RWPE2 (cell line): Measurements from ENCODE around the gene TSC22D3.

ENCODE experiments used
- ATAC-seq: fragments of 200-7000 bp; cut with Tn5 transposase; 3 replicates; pipeline ENCODE4 v1.9.1; 2021; ENCODE audit warnings: low read depth
- DNase-seq: peaks from one replicate; pipeline ENCODE4 v3.0.0-alpha.2; 2020; ENCODE audit warnings: low spot score
- H3K27ac ChIP-seq: fragments of 450-650 bp; 2 replicates; pipeline ENCODE4 v1.5.1; 2017; ENCODE audit warnings: mild to moderate bottlenecking; ENCODE audit not compliant: poor library complexity, severe bottlenecking
- H3K27me3 ChIP-seq: fragments of 250-450 bp; sonication (Bioruptor Pico); 2 replicates; pipeline ENCODE4 v1.5.1; 2021; ENCODE audit warnings: mild to moderate bottlenecking, moderate library complexity; ENCODE audit not compliant: insufficient read depth, poor library complexity, severe bottlenecking
- H3K36me3 ChIP-seq: fragments of 250-450 bp; sonication (Bioruptor Pico); 2 replicates; pipeline ENCODE4 v1.5.1; 2020; ENCODE audit warnings: low read depth, mild to moderate bottlenecking, moderate library complexity
- H3K4me1 ChIP-seq: fragments of 250-450 bp; sonication (Bioruptor Pico); 2 replicates; pipeline ENCODE4 v1.5.1; 2021; ENCODE audit warnings: mild to moderate bottlenecking, moderate library complexity; ENCODE audit not compliant: insufficient read depth, poor library complexity, severe bottlenecking
- H3K4me3 ChIP-seq: fragments of 250-450 bp; sonication (Bioruptor Pico); 2 replicates; pipeline ENCODE4 v1.5.1; 2021; ENCODE audit warnings: mild to moderate bottlenecking, moderate library complexity; ENCODE audit not compliant: severe bottlenecking
- H3K9me3 ChIP-seq: fragments of 250-450 bp; sonication (Bioruptor Pico); 2 replicates; pipeline ENCODE4 v1.5.1; 2021; ENCODE audit warnings: mild to moderate bottlenecking, moderate library complexity; ENCODE audit not compliant: severe bottlenecking
- CTCF ChIP-seq: fragments of 450-650 bp; IDR thresholded peaks from one replicate; pipeline ENCODE4 v1.5.1; 2017; ENCODE audit warnings: mild to moderate bottlenecking, moderate library complexity; ENCODE audit not compliant: poor library complexity, severe bottlenecking

Gene TSC22D3

GRCh38 chrX:107712231-107713202 is 63.1 kb downstream of the TSC22D3 start:
- no peaks in the 10 kb centered on the region for H3K27me3 ChIP-seq
- DNase-seq (no peak), ATAC-seq (0 out of 3 replicates have a peak, but pooled peaks have one; percentile 8)
- peaks cover 17% of the 10 kb centered on the region for H3K4me1 ChIP-seq
- no peak for TF ChIP-seq CTCF
- H3K4me3 ChIP-seq: no peak overlapping the region
- H3K36me3 ChIP-seq: peaks cover 34% of the 10 kb centered on the region
- no peaks in the 10 kb centered on the region for H3K9me3 ChIP-seq
- peak overlapping the region; percentile 77 for H3K27ac ChIP-seq

DNA sequence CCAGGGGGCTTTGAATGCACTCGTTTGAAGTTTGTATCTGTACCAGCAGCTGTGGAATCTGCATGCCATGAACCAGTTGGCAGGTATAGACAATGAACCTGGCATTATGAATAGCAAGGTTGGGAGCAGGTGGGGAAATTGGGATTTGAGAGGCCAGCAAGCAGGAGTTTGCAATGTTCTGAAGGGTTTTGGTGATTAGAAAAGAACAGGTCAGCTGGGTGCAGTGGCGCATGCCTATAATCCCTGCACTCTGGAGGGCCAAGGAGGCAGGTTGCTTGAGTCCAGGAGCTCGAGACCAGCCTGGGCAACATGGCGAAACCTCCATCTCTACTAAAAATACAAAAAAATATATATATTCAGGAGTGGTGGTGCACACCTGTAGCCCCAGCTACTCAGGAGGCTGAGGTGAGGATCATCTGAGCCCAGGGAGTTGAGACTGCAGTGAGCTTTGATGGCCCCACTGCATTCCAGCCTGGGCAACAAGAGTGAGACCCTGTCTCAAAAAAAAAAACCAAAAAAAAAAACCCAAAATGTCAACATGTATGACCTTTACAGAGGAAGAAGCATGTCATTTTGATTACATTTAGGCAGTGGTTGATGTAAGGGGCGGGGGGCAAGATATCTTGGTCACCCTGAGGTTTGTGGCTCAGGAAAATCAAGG is 63.9 kb downstream of the TSC22D3 start:
- no peak overlapping the region for H3K4me3 ChIP-seq
- H3K4me1 ChIP-seq: peaks cover 13% of the 10 kb centered on the region
- H3K27me3 ChIP-seq: no peaks in the 10 kb centered on the region
- no peaks in the 10 kb centered on the region for H3K9me3 ChIP-seq
- peaks cover 34% of the 10 kb centered on the region for H3K36me3 ChIP-seq
- H3K27ac ChIP-seq: peak overlapping the region; percentile 77
- DNase-seq (no peak), ATAC-seq (no peak)
- TF ChIP-seq CTCF: no peak

- Histone ChIP-seq H3K27ac (peak overlapping the region; percentile 77), H3K9me3 (no peaks in the 10 kb centered on the region), H3K27me3 (no peaks in the 10 kb centered on the region), H3K4me1 (peaks cover 13% of the 10 kb centered on the region), H3K4me3 (no peak overlapping the region), H3K36me3 (peaks cover 30% of the 10 kb centered on the region)
- DNase-seq (no peak), ATAC-seq (peak; percentile 84)
- TF ChIP-seq CTCF: no peak
Observed at GRCh38 chrX:107710617-107711391, 64.8 kb downstream of the TSC22D3 start.

GRCh38 chrX:107709266-107709806 is 66.3 kb downstream of the TSC22D3 start:
- H3K27ac ChIP-seq: no peak overlapping the region
- H3K9me3 ChIP-seq: no peaks in the 10 kb centered on the region
- TF ChIP-seq CTCF: no peak
- H3K36me3 ChIP-seq: peaks cover 15% of the 10 kb centered on the region
- H3K27me3 ChIP-seq: no peaks in the 10 kb centered on the region
- H3K4me3 ChIP-seq: no peak overlapping the region
- peaks cover 13% of the 10 kb centered on the region for H3K4me1 ChIP-seq
- DNase-seq: no peak
- no peak for ATAC-seq
